ENCODE results near the gene RCL1.
A peak's percentile ranks its signal among the peaks of the same experiment; 100 is the strongest.
"Not testable (repeated sequence)": the region's sequence is repeated elsewhere in the genome, so short reads cannot be mapped to it uniquely, and the experiment has no call there.

RCL1 gene

GRCh38 chr9:4792572-4793458, at the start of gene RCL1:
TSS of gene RCL1 (plus strand) at chr9:4792944. CDS start at chr9:4793092, 148 bp downstream.
- TF ChIP-seq ZFX (IDR thresholded peaks at IDR 0.05) (0 out of 2 replicates have a peak, but pooled peaks have one; percentile 19), CTCF (conservative IDR thresholded peaks at IDR 0.05) (no peak)
- peak within 1 kb of the TSS; percentile 84 for H3K27ac ChIP-seq

DNA sequence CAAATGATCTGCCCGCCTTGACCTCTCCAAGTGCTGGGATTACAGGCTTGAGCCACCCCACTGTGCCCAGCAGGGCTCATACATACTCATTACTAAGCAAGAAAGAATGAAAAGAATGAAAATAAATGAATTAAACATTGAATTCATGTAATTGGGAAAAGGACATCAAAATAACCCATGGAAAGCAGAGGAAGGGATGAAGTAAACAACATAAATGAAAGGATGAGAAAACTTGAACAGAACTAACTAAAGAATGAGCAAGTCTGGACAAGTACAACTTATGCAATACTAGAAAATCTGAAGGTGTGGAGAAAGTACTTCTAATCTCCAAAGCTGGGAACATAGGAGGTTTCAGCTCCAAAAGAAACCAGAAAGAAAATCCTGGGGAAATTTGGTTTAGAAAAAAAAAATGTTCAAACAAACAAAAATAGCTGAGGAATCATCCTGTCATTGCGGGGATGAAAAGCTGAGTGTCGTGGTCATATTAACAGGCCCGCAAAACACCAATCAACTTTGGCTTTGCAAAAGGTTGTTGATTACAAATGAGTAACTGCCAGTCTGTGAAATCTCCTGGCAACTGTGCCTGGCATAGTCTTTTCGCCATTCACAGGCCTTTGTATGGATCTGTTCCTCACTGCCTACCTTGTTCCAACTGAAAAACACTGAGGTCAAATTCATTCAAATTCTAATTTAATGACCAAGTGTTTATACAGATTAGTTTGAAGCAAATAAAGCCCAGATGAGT, 49.4 kb upstream of the RCL1 start:
- no peak for TF ChIP-seq ZFX (IDR thresholded peaks at IDR 0.05)
- TF ChIP-seq CTCF (conservative IDR thresholded peaks at IDR 0.05), result no peak
- no peak overlapping the region for H3K27ac ChIP-seq

- no peak overlapping the region for H3K27ac ChIP-seq
- TF ChIP-seq ZFX (IDR thresholded peaks at IDR 0.05) (no peak), CTCF (conservative IDR thresholded peaks at IDR 0.05) (no peak)
Observed at GRCh38 chr9:4746278-4747030, 46.3 kb upstream of the RCL1 start.

DNA sequence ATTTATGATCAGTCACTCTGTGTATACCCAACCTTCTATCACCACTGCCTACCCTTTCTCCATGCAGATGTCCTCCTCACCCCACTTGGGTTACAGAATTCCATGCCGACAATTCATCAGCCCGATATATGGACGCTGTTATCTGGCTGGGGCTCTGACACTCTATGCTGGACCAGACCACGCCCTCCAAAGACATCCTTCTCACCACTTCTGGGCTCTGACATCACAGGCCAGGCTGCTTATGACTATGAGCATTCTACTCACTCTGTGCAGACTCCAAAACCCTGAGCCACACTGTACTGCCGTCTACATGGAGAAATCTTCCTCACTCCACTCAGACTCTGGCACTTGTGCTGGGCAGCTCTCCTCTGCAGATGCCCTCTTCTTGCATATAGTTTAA, 44.1 kb upstream of the RCL1 start:
- TF ChIP-seq CTCF (conservative IDR thresholded peaks at IDR 0.05), result no peak
- no peak for TF ChIP-seq ZFX (IDR thresholded peaks at IDR 0.05)
- no peak overlapping the region for H3K27ac ChIP-seq

DNA sequence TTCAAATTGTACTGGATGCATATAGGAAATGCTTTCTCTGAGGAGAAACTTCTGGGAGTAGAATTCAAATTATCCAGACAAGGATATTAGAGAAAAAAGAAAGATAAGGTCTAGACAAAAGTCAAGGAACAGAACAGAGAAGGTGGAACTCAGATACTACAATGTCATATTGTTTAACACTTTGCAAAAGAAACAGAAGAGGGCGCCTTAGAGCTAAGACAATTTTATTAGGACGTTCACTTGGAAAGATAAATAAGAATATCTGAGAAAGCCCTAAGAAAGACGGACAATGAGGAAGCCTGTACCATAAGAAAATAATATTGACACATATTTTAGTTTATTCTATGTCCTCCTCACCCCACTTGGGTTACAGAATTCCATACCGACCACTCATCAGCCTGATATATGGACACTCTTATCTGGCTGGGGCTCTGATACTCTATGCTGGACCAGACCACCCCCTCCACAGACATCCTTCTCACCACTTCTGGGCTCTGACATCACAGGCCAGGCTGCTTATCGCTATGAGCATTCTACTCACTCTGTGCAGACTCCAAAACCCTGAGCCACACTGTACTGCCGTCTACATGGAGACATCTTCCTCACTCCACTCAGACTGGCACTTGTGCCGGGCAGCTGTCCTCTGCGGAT, 42.6 kb upstream of the RCL1 start:
- H3K27ac ChIP-seq, result no peak overlapping the region
- TF ChIP-seq CTCF (conservative IDR thresholded peaks at IDR 0.05) (peak; percentile 84), ZFX (IDR thresholded peaks at IDR 0.05) (no peak)

DNA sequence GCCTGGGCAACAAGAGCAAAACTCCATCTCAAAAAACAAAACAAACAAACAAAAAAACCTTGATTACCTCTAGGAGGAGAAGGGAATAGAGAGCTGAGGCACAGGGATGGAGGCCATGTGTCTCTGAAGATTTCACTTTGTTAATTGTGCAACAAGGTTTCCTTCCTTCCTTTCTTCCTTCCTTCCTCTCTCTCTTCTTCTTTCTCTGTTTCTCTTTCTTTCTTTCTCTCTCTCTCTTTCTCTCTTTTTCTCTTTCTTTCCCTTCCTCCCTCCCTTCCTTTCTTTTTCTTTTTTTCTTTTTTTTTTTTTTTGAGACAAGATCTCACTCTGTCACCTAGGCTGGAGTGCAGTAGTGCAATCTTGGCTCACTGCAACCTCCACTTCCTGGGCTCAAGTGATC, 38.2 kb upstream of the RCL1 start:
- H3K27ac ChIP-seq, result not testable (repeated sequence)

- no peak overlapping the region for H3K27ac ChIP-seq
- TF ChIP-seq ZFX (IDR thresholded peaks at IDR 0.05) (no peak), CTCF (conservative IDR thresholded peaks at IDR 0.05) (no peak)
Observed at GRCh38 chr9:4755026-4755609, 37.6 kb upstream of the RCL1 start.
